ENCODE data around the gene MTOR.
"Not testable (repeated sequence)": the region's sequence is repeated elsewhere in the genome, so short reads cannot be mapped to it uniquely, and the experiment has no call there.

Gene MTOR

GRCh38 chr1:11100149-11100493, 162.2 kb downstream of the MTOR start:
- Histone ChIP-seq H3K9me3 (ENCODE audit: control insufficient read depth in 1 of 2, low read length in 2 of 2) (no peaks in the 10 kb centered on the region), H3K4me3 (ENCODE audit: low read depth in 1 of 2, low read length in 2 of 2) (peak overlapping the region; percentile 86 to 100), H3K27me3 (ENCODE audit: low read depth, low read length) (no peaks in the 10 kb centered on the region), H3K27ac (ENCODE audit: low read length) (no peak overlapping the region), H3K36me3 (ENCODE audit: control insufficient read depth in 1 of 2, insufficient read depth in 2 of 2, low read length in 2 of 2) (peaks cover 4 to 16% of the 10 kb centered on the region in 2 donors), H3K4me1 (ENCODE audit: control insufficient read depth in 1 of 2, insufficient read depth in 2 of 2, low read length in 2 of 2) (peaks cover 7 to 17% of the 10 kb centered on the region in 2 donors)

GRCh38 chr1:11099310-11100148, 162.8 kb downstream of the MTOR start, which contains the start of gene EXOSC10:
TSS of gene EXOSC10 (minus strand) at chr1:11099869. CDS start at chr1:11099831, 38 bp downstream.
- peaks cover 4 to 16% of the 10 kb centered on the region in 2 donors for H3K36me3 ChIP-seq (ENCODE audit: control insufficient read depth in 1 of 2, insufficient read depth in 2 of 2, low read length in 2 of 2)
- peak within 1 kb of the TSS; percentile 47 for H3K27ac ChIP-seq (ENCODE audit: low read length)

GRCh38 chr1:11098931-11099309, 163.4 kb downstream of the MTOR start:
- Histone ChIP-seq H3K36me3 (ENCODE audit: control insufficient read depth in 1 of 2, insufficient read depth in 2 of 2, low read length in 2 of 2) (peaks cover 5 to 19% of the 10 kb centered on the region in 2 donors), H3K27me3 (ENCODE audit: low read depth, low read length) (no peaks in the 10 kb centered on the region), H3K4me1 (ENCODE audit: control insufficient read depth in 1 of 2, insufficient read depth in 2 of 2, low read length in 2 of 2) (peaks cover 7 to 17% of the 10 kb centered on the region in 2 donors), H3K4me3 (ENCODE audit: low read depth in 1 of 2, low read length in 2 of 2) (peak overlapping the region; percentile 86 to 100), H3K9me3 (ENCODE audit: control insufficient read depth in 1 of 2, low read length in 2 of 2) (no peaks in the 10 kb centered on the region), H3K27ac (ENCODE audit: low read length) (peak overlapping the region; percentile 47)

More at GRCh38 chr1:11099310-11100148, 162.8 kb downstream of the MTOR start, which contains the start of gene EXOSC10:
- Histone ChIP-seq H3K4me3 (ENCODE audit: low read depth in 1 of 2, low read length in 2 of 2) (peak within 1 kb of the TSS; percentile 86 to 100), H3K27me3 (ENCODE audit: low read depth, low read length) (no peaks in the 10 kb centered on the region), H3K9me3 (ENCODE audit: control insufficient read depth in 1 of 2, low read length in 2 of 2) (no peaks in the 10 kb centered on the region), H3K4me1 (ENCODE audit: control insufficient read depth in 1 of 2, insufficient read depth in 2 of 2, low read length in 2 of 2) (peaks cover 7 to 17% of the 10 kb centered on the region in 2 donors)

- H3K27me3 ChIP-seq (ENCODE audit: low read depth, low read length); H3K27ac ChIP-seq (ENCODE audit: low read length); H3K4me1 ChIP-seq (ENCODE audit: control insufficient read depth in 1 of 2, insufficient read depth in 2 of 2, low read length in 2 of 2); H3K9me3 ChIP-seq (ENCODE audit: control insufficient read depth in 1 of 2, low read length in 2 of 2); H3K4me3 ChIP-seq (ENCODE audit: low read depth in 1 of 2, low read length in 2 of 2): not testable (repeated sequence)
- peaks cover 48 to 61% of the 10 kb centered on the region in 2 donors for H3K36me3 ChIP-seq (ENCODE audit: control insufficient read depth in 1 of 2, insufficient read depth in 2 of 2, low read length in 2 of 2)
Measured at GRCh38 chr1:11083784-11084183, 178.6 kb downstream of the MTOR start.

- no peaks in the 10 kb centered on the region for H3K27me3 ChIP-seq (ENCODE audit: low read depth, low read length)
- no peak overlapping the region for H3K4me3 ChIP-seq (ENCODE audit: low read depth in 1 of 2, low read length in 2 of 2)
- no peaks in the 10 kb centered on the region for H3K4me1 ChIP-seq (ENCODE audit: control insufficient read depth in 1 of 2, insufficient read depth in 2 of 2, low read length in 2 of 2)
- peaks cover 39 to 67% of the 10 kb centered on the region in 2 donors for H3K36me3 ChIP-seq (ENCODE audit: control insufficient read depth in 1 of 2, insufficient read depth in 2 of 2, low read length in 2 of 2)
- no peak overlapping the region for H3K27ac ChIP-seq (ENCODE audit: low read length)
- H3K9me3 ChIP-seq (ENCODE audit: control insufficient read depth in 1 of 2, low read length in 2 of 2) = no peaks in the 10 kb centered on the region
Measured at GRCh38 chr1:11080931-11081330, 181.4 kb downstream of the MTOR start.

GRCh38 chr1:11078631-11079030, 183.7 kb downstream of the MTOR start:
- Histone ChIP-seq H3K27me3 (ENCODE audit: low read depth, low read length) (no peaks in the 10 kb centered on the region), H3K4me1 (ENCODE audit: control insufficient read depth in 1 of 2, insufficient read depth in 2 of 2, low read length in 2 of 2) (no peaks in the 10 kb centered on the region), H3K9me3 (ENCODE audit: control insufficient read depth in 1 of 2, low read length in 2 of 2) (no peaks in the 10 kb centered on the region), H3K4me3 (ENCODE audit: low read depth in 1 of 2, low read length in 2 of 2) (no peak overlapping the region), H3K27ac (ENCODE audit: low read length) (no peak overlapping the region), H3K36me3 (ENCODE audit: control insufficient read depth in 1 of 2, insufficient read depth in 2 of 2, low read length in 2 of 2) (peaks cover 50 to 89% of the 10 kb centered on the region in 2 donors)

- H3K36me3 ChIP-seq (ENCODE audit: control insufficient read depth in 1 of 2, insufficient read depth in 2 of 2, low read length in 2 of 2) = peaks cover 53 to 94% of the 10 kb centered on the region in 2 donors
Measured at GRCh38 chr1:11073398-11073797, 189.0 kb downstream of the MTOR start.

GRCh38 chr1:11072216-11072917, 190.0 kb downstream of the MTOR start:
- Histone ChIP-seq H3K4me1 (ENCODE audit: control insufficient read depth in 1 of 2, insufficient read depth in 2 of 2, low read length in 2 of 2) (no peaks in the 10 kb centered on the region), H3K27ac (ENCODE audit: low read length) (no peak overlapping the region), H3K4me3 (ENCODE audit: low read depth in 1 of 2, low read length in 2 of 2) (no peak overlapping the region), H3K9me3 (ENCODE audit: control insufficient read depth in 1 of 2, low read length in 2 of 2) (no peaks in the 10 kb centered on the region), H3K36me3 (ENCODE audit: control insufficient read depth in 1 of 2, insufficient read depth in 2 of 2, low read length in 2 of 2) (peaks cover 58 to 97% of the 10 kb centered on the region in 2 donors), H3K27me3 (ENCODE audit: low read depth, low read length) (no peaks in the 10 kb centered on the region)

More at GRCh38 chr1:11073398-11073797, 189.0 kb downstream of the MTOR start:
- not testable (repeated sequence) for H3K27me3 ChIP-seq (ENCODE audit: low read depth, low read length); H3K9me3 ChIP-seq (ENCODE audit: control insufficient read depth in 1 of 2, low read length in 2 of 2); H3K4me3 ChIP-seq (ENCODE audit: low read depth in 1 of 2, low read length in 2 of 2); H3K4me1 ChIP-seq (ENCODE audit: control insufficient read depth in 1 of 2, insufficient read depth in 2 of 2, low read length in 2 of 2); H3K27ac ChIP-seq (ENCODE audit: low read length)

- Histone ChIP-seq H3K36me3 (ENCODE audit: control insufficient read depth in 1 of 2, insufficient read depth in 2 of 2, low read length in 2 of 2) (peaks cover 59 to 92% of the 10 kb centered on the region in 2 donors), H3K27ac (ENCODE audit: low read length) (no peak overlapping the region), H3K9me3 (ENCODE audit: control insufficient read depth in 1 of 2, low read length in 2 of 2) (no peaks in the 10 kb centered on the region), H3K27me3 (ENCODE audit: low read depth, low read length) (no peaks in the 10 kb centered on the region), H3K4me1 (ENCODE audit: control insufficient read depth in 1 of 2, insufficient read depth in 2 of 2, low read length in 2 of 2) (no peaks in the 10 kb centered on the region), H3K4me3 (ENCODE audit: low read depth in 1 of 2, low read length in 2 of 2) (no peak overlapping the region)
Measured at GRCh38 chr1:11071463-11072215, 190.7 kb downstream of the MTOR start.

GRCh38 chr1:11070876-11071275, 191.5 kb downstream of the MTOR start:
- no peak overlapping the region for H3K4me3 ChIP-seq (ENCODE audit: low read depth in 1 of 2, low read length in 2 of 2)
- H3K9me3 ChIP-seq (ENCODE audit: control insufficient read depth in 1 of 2, low read length in 2 of 2) = no peaks in the 10 kb centered on the region
- H3K27me3 ChIP-seq (ENCODE audit: low read depth, low read length) = no peaks in the 10 kb centered on the region
- no peak overlapping the region for H3K27ac ChIP-seq (ENCODE audit: low read length)
- peaks cover 56 to 92% of the 10 kb centered on the region in 2 donors for H3K36me3 ChIP-seq (ENCODE audit: control insufficient read depth in 1 of 2, insufficient read depth in 2 of 2, low read length in 2 of 2)
- no peaks in the 10 kb centered on the region for H3K4me1 ChIP-seq (ENCODE audit: control insufficient read depth in 1 of 2, insufficient read depth in 2 of 2, low read length in 2 of 2)
